Naive thymus-derived CD4-positive, alpha-beta T cell (primary cell): ENCODE results near the gene PLA2G1B. TPM values are rescaled to one million over a fixed set of nuclear protein-coding genes. Genes with fewer than 3 reads are reported as not detected.

Source experiments
- ATAC-seq: fragments of 150-1000 bp; cut with Tn5 transposase; 2 replicates; pipeline ENCODE4 v1.10.0; 2021; ENCODE audit warnings: mild to moderate bottlenecking, moderate library complexity
- CTCF ChIA-PET: fragments of 350-600 bp; sonication (Branson Sonifier 250); formaldehyde crosslinking; loops from one replicate; lab custom pipeline; 2021; ENCODE audit warnings: antibody characterized with exemption; lab: Charles Lee
- POLR2A ChIA-PET: fragments of 350-600 bp; sonication (Branson Sonifier 250); formaldehyde crosslinking; loops from one replicate; lab custom pipeline; 2021; ENCODE audit warnings: antibody characterized with exemption, inconsistent platforms; lab: Charles Lee
- DNase-seq, 9 donors: peaks; one replicate each; pipeline versions ENCODE4 v3.0.0 to v3.0.0-alpha.2; 2020 to 2022; ENCODE audit warnings: mixed read lengths in 1 of 9
- H3K27ac ChIP-seq: one replicate; pipeline ENCODE4 v1.7.0; 2013; ENCODE audit warnings: mild to moderate bottlenecking, low read depth, low read length, moderate library complexity
- H3K27me3 ChIP-seq, 2 donors: one replicate each; pipeline ENCODE4 v1.7.0; 2013; ENCODE audit warnings: low read length in 2 of 2, mild to moderate bottlenecking in 2 of 2, moderate library complexity in 2 of 2; ENCODE audit not compliant: control insufficient read depth in 2 of 2, insufficient read depth in 2 of 2
- H3K36me3 ChIP-seq, 3 experiments: 1 replicate in 2 of 3; 2 replicates in 1 of 3; pipeline ENCODE4 v1.7.0; 2013; ENCODE audit warnings: low read length in 3 of 3, mild to moderate bottlenecking in 3 of 3, moderate library complexity in 1 of 3; ENCODE audit not compliant: insufficient read depth in 3 of 3, control insufficient read depth in 2 of 3
- H3K4me1 ChIP-seq, 2 donors: one replicate each; pipeline ENCODE4 v1.7.0; 2013; ENCODE audit warnings: low read length in 2 of 2, mild to moderate bottlenecking in 2 of 2, moderate library complexity in 1 of 2; ENCODE audit not compliant: control insufficient read depth in 2 of 2, insufficient read depth in 2 of 2
- H3K4me3 ChIP-seq: 2 replicates; pipeline ENCODE4 v1.7.0; 2013; ENCODE audit warnings: mild to moderate bottlenecking, low read length
- H3K9me3 ChIP-seq, 3 experiments: 1 replicate in 2 of 3; 2 replicates in 1 of 3; pipeline ENCODE4 v1.7.0; 2013; ENCODE audit warnings: low read length in 3 of 3; ENCODE audit not compliant: control insufficient read depth in 2 of 3
- H3K27ac Mint-ChIP-seq, 9 donors: one replicate each; pipeline ENCODE4 v1.8.0; 2020 to 2022; ENCODE audit warnings: mixed read lengths in 9 of 9, mild to moderate bottlenecking in 8 of 9, moderate library complexity in 5 of 9, inconsistent platforms in 2 of 9
- H3K27me3 Mint-ChIP-seq, 5 donors: one replicate each; pipeline ENCODE4 v1.8.0; 2021 to 2022; ENCODE audit warnings: mixed read lengths in 5 of 5, mild to moderate bottlenecking in 1 of 5
- H3K36me3 Mint-ChIP-seq, 5 donors: one replicate each; pipeline ENCODE4 v1.8.0; 2020 to 2022; ENCODE audit warnings: mixed read lengths in 5 of 5, mild to moderate bottlenecking in 3 of 5, inconsistent platforms in 1 of 5
- H3K4me1 Mint-ChIP-seq, 7 donors: one replicate each; pipeline ENCODE4 v1.8.0; 2020 to 2022; ENCODE audit warnings: mixed read lengths in 7 of 7, mild to moderate bottlenecking in 3 of 7, inconsistent platforms in 1 of 7
- H3K4me3 Mint-ChIP-seq, 10 donors: one replicate each; pipeline ENCODE4 v1.8.0; 2020 to 2022; ENCODE audit warnings: mild to moderate bottlenecking in 10 of 10, mixed read lengths in 10 of 10, moderate library complexity in 6 of 10, inconsistent platforms in 2 of 10
- H3K9me3 Mint-ChIP-seq, 11 donors: one replicate each; pipeline ENCODE4 v1.8.0; 2020 to 2022; ENCODE audit warnings: mixed read lengths in 11 of 11, mild to moderate bottlenecking in 4 of 11, inconsistent platforms in 1 of 11, moderate library complexity in 1 of 11
- intact Hi-C, 2 donors: fragments of 100-400 bp; cut with micrococcal nuclease; formaldehyde crosslinking; loops; one replicate each; pipeline ENCODE4 v1.15.1; 2023
- polyA plus RNA-seq, 2 donors: library from polyadenylated mRNA; unstranded; fragments of 300-500 nt; fragmentation: Illumina TruSeq; gene quantifications; one replicate each; pipeline ENCODE4 v1.2.3, GENCODE V29; 2021
- total RNA-seq, 6 experiments: library from RNA in 5 of 6; stranded (reverse) in 5 of 6; gene quantifications; 1 replicate in 5 of 6; 2 replicates in 1 of 6; pipeline ENCODE4 v1.2.3 and lab custom pipeline; 2021 to 2026

Gene PLA2G1B
- total RNA-seq (1 to 10 TPM in 1 of 5 experiments, not detected in 4; 1.5 TPM), polyA plus RNA-seq (under 1 TPM in 1 of 2 donors, not detected in 1; 0.92 TPM), total RNA-seq (lab: John Stamatoyannopoulos, UW) (not detected)

- H3K36me3 ChIP-seq, result no peaks in the 10 kb centered on the region
- no peak for DNase-seq
- Mint-ChIP-seq H3K36me3 (no peaks in the 10 kb centered on the region), H3K4me1 (peaks cover 0 to 10% (median 2%) of the 10 kb centered on the region in 7 donors), H3K9me3 (no peaks in the 10 kb centered on the region), H3K27me3 (peaks cover 0 to 18% (median 0%) of the 10 kb centered on the region in 5 donors), H3K27ac (no peak within 1 kb of the TSS), H3K4me3 (peak within 1 kb of the TSS in 1 of 10 donors; percentile 25)
- no peak for ATAC-seq
- intact Hi-C loops, result loop anchor here in 1 of 2 donors (5.0 kb wide), 1 partner anchor 645 kb away; no protein-coding TSS in a partner anchor
- no peak within 1 kb of the TSS for H3K27ac ChIP-seq
- POLR2A ChIA-PET, result interaction anchor here (0.9 to 1.6 kb wide), 3 partner anchors 22 to 101 kb away, joined by 3 read pairs; partner anchors contain the start of gene RNU4-1
- H3K9me3 ChIP-seq, result no peaks in the 10 kb centered on the region
- H3K27me3 ChIP-seq, result no peaks in the 10 kb centered on the region
- no peak within 1 kb of the TSS for H3K4me3 ChIP-seq
- CTCF ChIA-PET, result interaction anchor here (0.6 to 1.9 kb wide), 3 partner anchors 25 to 103 kb away, joined by 3 to 5 read pairs (median 3); partner anchors contain the start of gene SIRT4
- H3K4me1 ChIP-seq, result no peaks in the 10 kb centered on the region
Observed at GRCh38 chr12:120327593-120327992, at the start of gene PLA2G1B. TSS of gene PLA2G1B (minus strand) at chr12:120327779. CDS start at chr12:120327753, 26 bp downstream.

GRCh38 chr12:120376934-120377572 lies 49.5 kb upstream of the PLA2G1B start:
- Mint-ChIP-seq H3K4me1 (peaks cover 0 to 3% (median 0%) of the 10 kb centered on the region in 7 donors), H3K36me3 (no peaks in the 10 kb centered on the region), H3K4me3 (no peak overlapping the region), H3K27ac (no peak overlapping the region), H3K9me3 (peaks cover 0 to 2% (median 0%) of the 10 kb centered on the region in 11 donors), H3K27me3 (peaks cover 64 to 73% (median 65%) of the 10 kb centered on the region in 5 donors)
- ChIA-PET CTCF (no interaction called here), POLR2A (no interaction called here)
- Histone ChIP-seq H3K27ac (no peak overlapping the region), H3K27me3 (no peaks in the 10 kb centered on the region), H3K36me3 (no peaks in the 10 kb centered on the region), H3K4me3 (no peak overlapping the region), H3K4me1 (no peaks in the 10 kb centered on the region), H3K9me3 (no peaks in the 10 kb centered on the region)
- ATAC-seq (no peak), DNase-seq (no peak)
- intact Hi-C loops, result no loop called here

DNA sequence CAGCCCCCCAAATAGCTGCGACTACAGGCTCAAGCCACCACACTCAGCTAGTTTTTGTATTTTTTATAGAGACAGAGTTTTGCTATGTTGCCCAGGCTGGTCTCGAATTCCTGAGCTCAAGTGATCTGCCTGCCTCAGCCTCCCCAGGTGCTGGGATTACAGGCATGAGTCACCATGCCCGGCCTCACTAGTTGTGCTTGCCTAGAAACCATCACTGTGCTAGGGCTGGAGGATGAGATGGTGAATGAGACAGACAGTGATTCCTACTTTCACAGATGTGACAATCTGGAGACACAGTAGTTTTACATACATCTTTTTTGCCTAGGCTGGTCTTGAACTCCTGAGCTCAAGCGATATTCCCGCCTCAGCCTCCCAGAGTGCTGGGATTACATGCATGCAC lies 48.8 kb upstream of the PLA2G1B start:
- ChIA-PET POLR2A (no interaction called here), CTCF (no interaction called here)
- H3K4me1 Mint-ChIP-seq, result peaks cover 0 to 3% (median 0%) of the 10 kb centered on the region in 7 donors
- ATAC-seq, result no peak
- intact Hi-C loops, result no loop called here
- H3K27me3 Mint-ChIP-seq, result peaks cover 64 to 73% (median 67%) of the 10 kb centered on the region in 5 donors
- no peaks in the 10 kb centered on the region for H3K36me3 Mint-ChIP-seq
- H3K36me3 ChIP-seq, result no peaks in the 10 kb centered on the region
- no peak overlapping the region for H3K27ac Mint-ChIP-seq
- DNase-seq, result no peak
- no peaks in the 10 kb centered on the region for H3K9me3 ChIP-seq
- no peak overlapping the region for H3K4me3 Mint-ChIP-seq
- no peak overlapping the region for H3K4me3 ChIP-seq
- no peak overlapping the region for H3K27ac ChIP-seq
- H3K4me1 ChIP-seq, result no peaks in the 10 kb centered on the region
- H3K27me3 ChIP-seq, result no peaks in the 10 kb centered on the region
- H3K9me3 Mint-ChIP-seq, result peaks cover 0 to 2% (median 0%) of the 10 kb centered on the region in 11 donors

DNA sequence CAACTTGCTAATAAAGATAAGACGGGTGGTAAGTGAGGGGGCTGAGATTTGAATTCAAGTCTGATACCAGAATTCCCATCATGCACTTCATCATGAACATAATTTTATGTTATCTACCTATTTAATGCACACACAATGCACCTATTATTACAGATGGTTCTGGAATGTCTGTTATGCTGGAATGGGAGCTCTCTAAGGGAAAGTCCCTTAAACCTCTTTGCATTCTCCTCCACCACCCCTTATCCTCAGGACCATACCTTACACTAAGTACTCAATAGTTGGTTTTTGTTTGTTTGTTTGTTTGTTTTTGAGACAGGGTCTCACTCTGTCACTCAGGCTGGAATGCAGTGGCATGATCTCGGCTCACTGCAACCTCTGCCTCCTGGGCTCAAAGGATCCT lies 48.4 kb upstream of the PLA2G1B start:
- H3K27ac Mint-ChIP-seq, result no peak overlapping the region
- H3K4me3 ChIP-seq, result no peak overlapping the region
- peaks cover 66 to 73% (median 67%) of the 10 kb centered on the region in 5 donors for H3K27me3 Mint-ChIP-seq
- H3K36me3 Mint-ChIP-seq, result no peaks in the 10 kb centered on the region
- ChIA-PET POLR2A (no interaction called here), CTCF (no interaction called here)
- H3K27me3 ChIP-seq, result no peaks in the 10 kb centered on the region
- no peak overlapping the region for H3K27ac ChIP-seq
- no peaks in the 10 kb centered on the region for H3K4me1 ChIP-seq
- DNase-seq (no peak), ATAC-seq (no peak)
- H3K9me3 ChIP-seq, result no peaks in the 10 kb centered on the region
- H3K9me3 Mint-ChIP-seq, result peaks cover 0 to 2% (median 0%) of the 10 kb centered on the region in 11 donors
- peaks cover 0 to 4% (median 0%) of the 10 kb centered on the region in 7 donors for H3K4me1 Mint-ChIP-seq
- H3K36me3 ChIP-seq, result no peaks in the 10 kb centered on the region
- intact Hi-C loops, result no loop called here
- no peak overlapping the region for H3K4me3 Mint-ChIP-seq

DNA sequence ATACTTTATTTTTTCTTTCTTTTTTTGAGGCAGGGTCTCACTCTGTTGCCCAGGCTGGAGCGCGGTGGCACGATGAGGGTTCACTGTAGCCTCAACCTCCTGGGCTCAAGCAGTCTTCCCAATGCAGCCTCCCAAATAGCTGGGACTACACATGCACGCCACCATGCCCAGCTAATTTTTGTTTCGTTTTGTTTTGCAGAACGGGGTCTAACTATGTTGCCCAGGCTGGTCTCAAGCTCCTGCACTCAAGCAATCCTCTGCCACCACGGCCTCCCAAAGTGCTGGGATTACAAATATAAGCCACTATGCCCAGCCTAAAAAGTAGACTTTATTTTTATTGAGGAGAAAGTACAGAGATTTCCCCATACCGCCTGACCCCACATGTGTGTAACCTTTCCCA lies 46.1 kb upstream of the PLA2G1B start:
- Mint-ChIP-seq H3K27me3 (peaks cover 72 to 82% (median 77%) of the 10 kb centered on the region in 5 donors), H3K4me3 (no peak overlapping the region), H3K9me3 (peaks cover 0 to 4% (median 0%) of the 10 kb centered on the region in 11 donors), H3K36me3 (no peaks in the 10 kb centered on the region), H3K27ac (no peak overlapping the region), H3K4me1 (peaks cover 6 to 15% (median 11%) of the 10 kb centered on the region in 7 donors)
- peaks cover 8 to 13% of the 10 kb centered on the region in 2 donors for H3K27me3 ChIP-seq
- intact Hi-C loops, result no loop called here
- no peaks in the 10 kb centered on the region for H3K36me3 ChIP-seq
- ChIA-PET POLR2A (interaction anchor here (0.6 kb wide), 1 partner anchor 64 kb away, joined by 4 read pairs; no protein-coding TSS in a partner anchor), CTCF (no interaction called here)
- no peak for ATAC-seq
- no peak for DNase-seq
- H3K27ac ChIP-seq, result no peak overlapping the region
- H3K9me3 ChIP-seq, result no peaks in the 10 kb centered on the region
- peaks cover 0 to 5% of the 10 kb centered on the region in 2 donors for H3K4me1 ChIP-seq
- H3K4me3 ChIP-seq, result no peak overlapping the region

GRCh38 chr12:120370343-120371243 lies 43.0 kb upstream of the PLA2G1B start:
- H3K36me3 Mint-ChIP-seq, result no peaks in the 10 kb centered on the region
- peaks cover 78 to 82% (median 79%) of the 10 kb centered on the region in 5 donors for H3K27me3 Mint-ChIP-seq
- peak overlapping the region; percentile 60 to 86 (median 72) for H3K4me3 Mint-ChIP-seq
- Histone ChIP-seq H3K27ac (no peak overlapping the region), H3K27me3 (peaks cover 8 to 25% of the 10 kb centered on the region in 2 donors), H3K4me1 (peaks cover 0 to 5% of the 10 kb centered on the region in 2 donors), H3K9me3 (no peaks in the 10 kb centered on the region), H3K36me3 (no peaks in the 10 kb centered on the region), H3K4me3 (no peak overlapping the region)
- no peak for ATAC-seq
- POLR2A ChIA-PET, result no interaction called here
- CTCF ChIA-PET, result interaction anchor here (0.7 kb wide), 1 partner anchor 70 kb away, joined by 3 read pairs; no protein-coding TSS in a partner anchor
- intact Hi-C loops, result no loop called here
- DNase-seq, result no peak
- H3K9me3 Mint-ChIP-seq, result peaks cover 0 to 4% (median 0%) of the 10 kb centered on the region in 11 donors
- H3K4me1 Mint-ChIP-seq, result peaks cover 10 to 22% (median 13%) of the 10 kb centered on the region in 7 donors
- H3K27ac Mint-ChIP-seq, result no peak overlapping the region
